Measurements from ENCODE around the gene SLX4IP. TPM values are rescaled to one million over a fixed set of nuclear protein-coding genes. Genes with fewer than 3 reads are reported as not detected.

The SLX4IP gene
- total and polyA plus RNA-seq, 2 donors (not counting 3 experiments of a cell fraction or from before 2014, with no cell fraction given), result 1.9 to 4.5 TPM

DNA sequence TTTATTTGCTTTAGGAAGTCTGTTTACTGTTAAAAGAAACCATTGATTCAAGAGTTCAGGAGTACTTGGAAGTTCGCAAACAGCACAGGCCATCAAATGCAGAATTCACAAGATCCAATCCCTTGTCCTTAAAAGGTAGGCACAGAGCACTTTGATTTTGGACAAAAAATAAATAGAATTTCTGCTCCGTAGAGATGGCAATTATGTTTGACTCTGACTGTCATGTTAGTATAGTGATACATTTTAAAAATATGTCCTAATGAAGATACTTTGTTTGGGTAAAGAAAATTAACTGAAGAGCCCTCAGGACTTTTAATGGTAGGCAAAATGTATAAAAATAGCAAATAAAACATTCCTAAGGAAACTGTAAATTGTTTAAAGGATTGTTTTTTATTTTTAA lies 125.6 kb downstream of the SLX4IP start:
- BruUV-seq (replicated peaks), result no TSS peak
- H4K20me1 ChIP-seq (replicated peaks; ENCODE audit: control insufficient read depth, extremely low read depth, insufficient read depth, low read length), result no peaks in the 10 kb centered on the region
- H3K9ac ChIP-seq (replicated peaks; ENCODE audit: extremely low read depth, insufficient read depth, low read length), result no peak overlapping the region
- H3K4me3 ChIP-seq (replicated peaks in 1 of 3; ENCODE audit: insufficient read depth in 1 of 3, low read depth in 1 of 3, low read length in 3 of 3), result no peak overlapping the region
- no peaks in the 10 kb centered on the region for H3K79me2 ChIP-seq (ENCODE audit: control insufficient read depth, insufficient read depth, low read length)
- FAIRE-seq (no peak), DNase-seq (ENCODE audit: low read depth, low spot score) (no peak)
- no peak overlapping the region for H3K27ac ChIP-seq (ENCODE audit: insufficient read depth, low read depth, low read length)
- H3K36me3 ChIP-seq (ENCODE audit: control insufficient read depth in 2 of 2, extremely low read depth in 1 of 2, insufficient read depth in 2 of 2, low read length in 2 of 2), result no peaks in the 10 kb centered on the region
- peaks cover 24% of the 10 kb centered on the region for H3K4me1 ChIP-seq (ENCODE audit: control insufficient read depth, extremely low read depth, insufficient read depth, low read length)
- no peak overlapping the region for H2AFZ ChIP-seq (ENCODE audit: low read depth, low read length)
- no peaks in the 10 kb centered on the region for H3K9me1 ChIP-seq (replicated peaks; ENCODE audit: control insufficient read depth, extremely low read depth, insufficient read depth, low read length)
- no peak overlapping the region for H3K4me2 ChIP-seq (ENCODE audit: insufficient read depth, low read length)
- H3K9me3 ChIP-seq (replicated peaks; ENCODE audit: control insufficient read depth, insufficient read depth, low read length), result no peaks in the 10 kb centered on the region
- CTCF ChIA-PET, result no interaction called here
- dilution Hi-C loops (cut with MboI; ENCODE audit: extremely low pct_ligation_motif_present, low sequenced_read_pairs), result no loop called here
- no peak for TF ChIP-seq POLR2A (IDR thresholded peaks at IDR 0.05; ENCODE audit: low read depth, low read length)
- no peak for TF ChIP-seq MYC (IDR thresholded peaks at IDR 0.05; ENCODE audit: low read depth, low read length)
- no peak for TF ChIP-seq JUN (IDR thresholded peaks at IDR 0.05; ENCODE audit: borderline replicate concordance, insufficient read depth, insufficient read length, low read depth)
- no peak for TF ChIP-seq FOS (IDR thresholded peaks at IDR 0.05; ENCODE audit: borderline replicate concordance, insufficient read depth, low read length)
- no peak for TF ChIP-seq GATA2 (IDR thresholded peaks at IDR 0.05; ENCODE audit: insufficient read depth, insufficient read length, low read depth, low read length)
- H3K27me3 ChIP-seq (ENCODE audit: control insufficient read depth in 2 of 2, insufficient read depth in 2 of 2, low read length in 2 of 2), result no peaks in the 10 kb centered on the region
- POLR2A ChIA-PET, result no interaction called here
- intact Hi-C loops (cut with micrococcal nuclease), result no loop called here

DNA sequence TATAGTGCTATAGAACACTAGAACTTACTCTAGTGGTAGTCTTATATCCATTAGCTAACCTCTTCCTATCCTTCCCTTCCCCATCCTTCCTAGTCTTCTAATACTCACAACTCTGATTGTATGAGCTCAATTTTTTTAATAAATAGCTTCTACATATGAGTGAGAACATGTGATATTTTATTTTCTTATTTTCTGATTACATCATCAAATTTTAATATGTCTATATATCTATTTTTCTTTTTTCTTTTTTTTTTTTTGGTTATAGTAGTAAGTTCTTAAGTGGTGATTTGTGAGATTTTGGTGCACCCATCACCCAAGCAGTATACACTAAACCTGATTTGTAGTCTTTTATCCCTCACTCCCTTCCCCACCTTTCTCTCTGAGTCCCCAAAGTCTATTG lies 126.2 kb downstream of the SLX4IP start:
- H3K4me2 ChIP-seq (ENCODE audit: insufficient read depth, low read length), result no peak overlapping the region
- no peak for FAIRE-seq
- dilution Hi-C loops (cut with MboI; ENCODE audit: extremely low pct_ligation_motif_present, low sequenced_read_pairs), result no loop called here

More for the DNA sequence above, 126.2 kb downstream of the SLX4IP start:
- ChIA-PET POLR2A (no interaction called here), CTCF (no interaction called here)
- Histone ChIP-seq H3K36me3 (ENCODE audit: control insufficient read depth in 2 of 2, extremely low read depth in 1 of 2, insufficient read depth in 2 of 2, low read length in 2 of 2) (no peaks in the 10 kb centered on the region), H4K20me1 (replicated peaks; ENCODE audit: control insufficient read depth, extremely low read depth, insufficient read depth, low read length) (no peaks in the 10 kb centered on the region), H3K9ac (replicated peaks; ENCODE audit: extremely low read depth, insufficient read depth, low read length) (no peak overlapping the region), H3K4me3 (replicated peaks in 1 of 3; ENCODE audit: insufficient read depth in 1 of 3, low read depth in 1 of 3, low read length in 3 of 3) (no peak overlapping the region), H3K27me3 (ENCODE audit: control insufficient read depth in 2 of 2, insufficient read depth in 2 of 2, low read length in 2 of 2) (no peaks in the 10 kb centered on the region), H3K4me1 (ENCODE audit: control insufficient read depth, extremely low read depth, insufficient read depth, low read length) (peaks cover 24% of the 10 kb centered on the region), H3K27ac (ENCODE audit: insufficient read depth, low read depth, low read length) (no peak overlapping the region), H2AFZ (ENCODE audit: low read depth, low read length) (no peak overlapping the region), H3K79me2 (ENCODE audit: control insufficient read depth, insufficient read depth, low read length) (no peaks in the 10 kb centered on the region), H3K9me1 (replicated peaks; ENCODE audit: control insufficient read depth, extremely low read depth, insufficient read depth, low read length) (no peaks in the 10 kb centered on the region), H3K9me3 (replicated peaks; ENCODE audit: control insufficient read depth, insufficient read depth, low read length) (no peaks in the 10 kb centered on the region)
- no peak for DNase-seq (ENCODE audit: low read depth, low spot score)
- intact Hi-C loops (cut with micrococcal nuclease), result no loop called here
- no TSS peak for BruUV-seq (replicated peaks)
- TF ChIP-seq JUN (IDR thresholded peaks at IDR 0.05; ENCODE audit: borderline replicate concordance, insufficient read depth, insufficient read length, low read depth), result no peak
- TF ChIP-seq EZH2 (IDR thresholded peaks at IDR 0.05; ENCODE audit: borderline replicate concordance, low read depth, low read length, severe bottlenecking), result no peak
- no peak for TF ChIP-seq MYC (IDR thresholded peaks at IDR 0.05; ENCODE audit: low read depth, low read length)
- no peak for TF ChIP-seq POLR2AphosphoS5 (IDR thresholded peaks at IDR 0.05; ENCODE audit: insufficient read depth, low read depth, low read length)
- TF ChIP-seq, protein P1, sequence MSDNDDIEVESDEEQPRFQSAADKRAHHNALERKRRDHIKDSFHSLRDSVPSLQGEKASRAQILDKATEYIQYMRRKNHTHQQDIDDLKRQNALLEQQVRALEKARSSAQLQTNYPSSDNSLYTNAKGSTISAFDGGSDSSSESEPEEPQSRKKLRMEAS (IDR thresholded peaks at IDR 0.05; ENCODE audit: insufficient read depth, insufficient read length), result no peak
- TF ChIP-seq GATA2 (IDR thresholded peaks at IDR 0.05; ENCODE audit: insufficient read depth, insufficient read length, low read depth, low read length), result no peak
- no peak for TF ChIP-seq FOS (IDR thresholded peaks at IDR 0.05; ENCODE audit: borderline replicate concordance, insufficient read depth, low read length)
- no peak for TF ChIP-seq POLR2A (IDR thresholded peaks at IDR 0.05; ENCODE audit: low read depth, low read length)
- TF ChIP-seq, protein P2, sequence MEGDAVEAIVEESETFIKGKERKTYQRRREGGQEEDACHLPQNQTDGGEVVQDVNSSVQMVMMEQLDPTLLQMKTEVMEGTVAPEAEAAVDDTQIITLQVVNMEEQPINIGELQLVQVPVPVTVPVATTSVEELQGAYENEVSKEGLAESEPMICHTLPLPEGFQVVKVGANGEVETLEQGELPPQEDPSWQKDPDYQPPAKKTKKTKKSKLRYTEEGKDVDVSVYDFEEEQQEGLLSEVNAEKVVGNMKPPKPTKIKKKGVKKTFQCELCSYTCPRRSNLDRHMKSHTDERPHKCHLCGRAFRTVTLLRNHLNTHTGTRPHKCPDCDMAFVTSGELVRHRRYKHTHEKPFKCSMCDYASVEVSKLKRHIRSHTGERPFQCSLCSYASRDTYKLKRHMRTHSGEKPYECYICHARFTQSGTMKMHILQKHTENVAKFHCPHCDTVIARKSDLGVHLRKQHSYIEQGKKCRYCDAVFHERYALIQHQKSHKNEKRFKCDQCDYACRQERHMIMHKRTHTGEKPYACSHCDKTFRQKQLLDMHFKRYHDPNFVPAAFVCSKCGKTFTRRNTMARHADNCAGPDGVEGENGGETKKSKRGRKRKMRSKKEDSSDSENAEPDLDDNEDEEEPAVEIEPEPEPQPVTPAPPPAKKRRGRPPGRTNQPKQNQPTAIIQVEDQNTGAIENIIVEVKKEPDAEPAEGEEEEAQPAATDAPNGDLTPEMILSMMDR (IDR thresholded peaks at IDR 0.05; ENCODE audit: extremely low read depth in 1 of 2, insufficient read depth in 1 of 2, low read depth in 1 of 2, low read length in 2 of 2), result no peak
